Measurements from ENCODE around the gene PNLIPRP3. TPM values are rescaled to one million over a fixed set of nuclear protein-coding genes. Genes with fewer than 3 reads are reported as not detected.

Gene PNLIPRP3
- total and polyA plus RNA-seq, 2 donors (not counting 3 experiments of a cell fraction or from before 2014, with no cell fraction given) = not detected

- no peaks in the 10 kb centered on the region for H3K79me2 ChIP-seq (ENCODE audit: control insufficient read depth, insufficient read depth, low read length)
- no peaks in the 10 kb centered on the region for H3K27me3 ChIP-seq (ENCODE audit: control insufficient read depth in 2 of 2, insufficient read depth in 2 of 2, low read length in 2 of 2)
- no peak overlapping the region for H3K27ac ChIP-seq (ENCODE audit: insufficient read depth, low read depth, low read length)
- no peaks in the 10 kb centered on the region for H4K20me1 ChIP-seq (replicated peaks; ENCODE audit: control insufficient read depth, extremely low read depth, insufficient read depth, low read length)
- TF ChIP-seq POLR2A (IDR thresholded peaks at IDR 0.05; ENCODE audit: low read depth, low read length) (no peak), CTCF (IDR thresholded peaks at IDR 0.05; ENCODE audit: extremely low read depth in 1 of 2, insufficient read depth in 1 of 2, low read depth in 1 of 2, low read length in 2 of 2) (no peak), FOS (IDR thresholded peaks at IDR 0.05; ENCODE audit: borderline replicate concordance, insufficient read depth, low read length) (no peak), MAX (IDR thresholded peaks at IDR 0.05; ENCODE audit: insufficient read depth, insufficient read length) (no peak)
- no peak overlapping the region for H3K4me3 ChIP-seq (replicated peaks in 1 of 3; ENCODE audit: insufficient read depth in 1 of 3, low read depth in 1 of 3, low read length in 3 of 3)
- intact Hi-C loops (cut with micrococcal nuclease) = no loop called here
- H3K9ac ChIP-seq (replicated peaks; ENCODE audit: extremely low read depth, insufficient read depth, low read length) = no peak overlapping the region
- H2AFZ ChIP-seq (ENCODE audit: low read depth, low read length) = no peak overlapping the region
- dilution Hi-C loops (cut with MboI; ENCODE audit: extremely low pct_ligation_motif_present, low sequenced_read_pairs) = no loop called here
- no peaks in the 10 kb centered on the region for H3K9me1 ChIP-seq (replicated peaks; ENCODE audit: control insufficient read depth, extremely low read depth, insufficient read depth, low read length)
- no TSS peak for BruUV-seq (replicated peaks)
- H3K4me2 ChIP-seq (ENCODE audit: insufficient read depth, low read length) = no peak overlapping the region
- POLR2A ChIA-PET = no interaction called here
- no peaks in the 10 kb centered on the region for H3K4me1 ChIP-seq (ENCODE audit: control insufficient read depth, extremely low read depth, insufficient read depth, low read length)
- H3K36me3 ChIP-seq (ENCODE audit: control insufficient read depth in 2 of 2, extremely low read depth in 1 of 2, insufficient read depth in 2 of 2, low read length in 2 of 2) = no peaks in the 10 kb centered on the region
- FAIRE-seq = no peak
- H3K9me3 ChIP-seq (replicated peaks; ENCODE audit: control insufficient read depth, insufficient read depth, low read length) = no peaks in the 10 kb centered on the region
- no peak for DNase-seq (ENCODE audit: low read depth, low spot score)
- CTCF ChIA-PET = no interaction called here
Observed at GRCh38 chr10:116477986-116478664, 50.5 kb downstream of the PNLIPRP3 start.

GRCh38 chr10:116486770-116487448, 59.3 kb downstream of the PNLIPRP3 start:
- no peak overlapping the region for H3K9ac ChIP-seq (replicated peaks; ENCODE audit: extremely low read depth, insufficient read depth, low read length)
- H3K36me3 ChIP-seq (ENCODE audit: control insufficient read depth in 2 of 2, extremely low read depth in 1 of 2, insufficient read depth in 2 of 2, low read length in 2 of 2) = no peaks in the 10 kb centered on the region
- CTCF ChIA-PET = no interaction called here
- POLR2A ChIA-PET = no interaction called here
- dilution Hi-C loops (cut with MboI; ENCODE audit: extremely low pct_ligation_motif_present, low sequenced_read_pairs) (no loop called here), intact Hi-C loops (cut with micrococcal nuclease) (no loop called here)
- BruUV-seq (replicated peaks) = no TSS peak
- DNase-seq (ENCODE audit: low read depth, low spot score) (no peak), FAIRE-seq (no peak)
- no peak overlapping the region for H3K27ac ChIP-seq (ENCODE audit: insufficient read depth, low read depth, low read length)
- no peak for TF ChIP-seq MAX (IDR thresholded peaks at IDR 0.05; ENCODE audit: insufficient read depth, insufficient read length)
- TF ChIP-seq JUN (IDR thresholded peaks at IDR 0.05; ENCODE audit: borderline replicate concordance, insufficient read depth, insufficient read length, low read depth) = no peak
- TF ChIP-seq POLR2A (IDR thresholded peaks at IDR 0.05; ENCODE audit: low read depth, low read length) = no peak
- TF ChIP-seq POLR2AphosphoS5 (IDR thresholded peaks at IDR 0.05; ENCODE audit: insufficient read depth, low read depth, low read length) = no peak
- no peak for TF ChIP-seq FOS (IDR thresholded peaks at IDR 0.05; ENCODE audit: borderline replicate concordance, insufficient read depth, low read length)
- no peak for TF ChIP-seq CTCF (IDR thresholded peaks at IDR 0.05; ENCODE audit: extremely low read depth in 1 of 2, insufficient read depth in 1 of 2, low read depth in 1 of 2, low read length in 2 of 2)
- no peak for TF ChIP-seq MYC (IDR thresholded peaks at IDR 0.05; ENCODE audit: low read depth, low read length)
- no peaks in the 10 kb centered on the region for H3K9me3 ChIP-seq (replicated peaks; ENCODE audit: control insufficient read depth, insufficient read depth, low read length)
- no peaks in the 10 kb centered on the region for H3K9me1 ChIP-seq (replicated peaks; ENCODE audit: control insufficient read depth, extremely low read depth, insufficient read depth, low read length)
- H3K4me2 ChIP-seq (ENCODE audit: insufficient read depth, low read length) = no peak overlapping the region
- no peak overlapping the region for H2AFZ ChIP-seq (ENCODE audit: low read depth, low read length)
- no peaks in the 10 kb centered on the region for H3K79me2 ChIP-seq (ENCODE audit: control insufficient read depth, insufficient read depth, low read length)
- no peaks in the 10 kb centered on the region for H4K20me1 ChIP-seq (replicated peaks; ENCODE audit: control insufficient read depth, extremely low read depth, insufficient read depth, low read length)
- no peak overlapping the region for H3K4me3 ChIP-seq (replicated peaks in 1 of 3; ENCODE audit: insufficient read depth in 1 of 3, low read depth in 1 of 3, low read length in 3 of 3)
- no peaks in the 10 kb centered on the region for H3K27me3 ChIP-seq (ENCODE audit: control insufficient read depth in 2 of 2, insufficient read depth in 2 of 2, low read length in 2 of 2)
- no peaks in the 10 kb centered on the region for H3K4me1 ChIP-seq (ENCODE audit: control insufficient read depth, extremely low read depth, insufficient read depth, low read length)

Data from endothelial cell of umbilical vein (primary cell).